Naive thymus-derived CD8-positive, alpha-beta T cell (primary cell): ENCODE data around the gene SPTAN1. TPM values are rescaled to one million over a fixed set of nuclear protein-coding genes. Genes with fewer than 3 reads are reported as not detected.
"Not testable (repeated sequence)": the region's sequence is repeated elsewhere in the genome, so short reads cannot be mapped to it uniquely, and the experiment has no call there.

Source experiments
- ATAC-seq, 2 donors: fragments of 150-1000 bp; cut with Tn5 transposase in 1 of 2; sonication (Bioruptor Pico), chemical (Tn5 transposase) in 1 of 2; 1 replicate in 1 of 2; 2 replicates in 1 of 2; pipeline ENCODE4 v1.10.0; 2021; ENCODE audit warnings: mild to moderate bottlenecking in 2 of 2, moderate library complexity in 2 of 2
- POLR2A ChIA-PET: fragments of 350-600 bp; sonication (Branson Sonifier 250); formaldehyde crosslinking; loops from one replicate; lab custom pipeline; 2021; ENCODE audit warnings: antibody characterized with exemption; lab: Charles Lee
- DNase-seq, 10 donors: peaks; one replicate each; pipeline versions ENCODE4 v3.0.0 to v3.0.0-alpha.2; 2020 to 2022
- H3K27ac Mint-ChIP-seq, 10 donors: one replicate each; pipeline ENCODE4 v1.8.0; 2020 to 2022; ENCODE audit warnings: mild to moderate bottlenecking in 10 of 10, mixed read lengths in 10 of 10, moderate library complexity in 4 of 10, inconsistent platforms in 1 of 10
- H3K27me3 Mint-ChIP-seq, 5 donors: one replicate each; pipeline ENCODE4 v1.8.0; 2021 to 2022; ENCODE audit warnings: mixed read lengths in 5 of 5
- H3K36me3 Mint-ChIP-seq, 3 donors: one replicate each; pipeline ENCODE4 v1.8.0; 2020 to 2022; ENCODE audit warnings: mixed read lengths in 3 of 3, mild to moderate bottlenecking in 2 of 3, inconsistent platforms in 1 of 3
- H3K4me1 Mint-ChIP-seq, 4 donors: one replicate each; pipeline ENCODE4 v1.8.0; 2021 to 2022; ENCODE audit warnings: mixed read lengths in 4 of 4
- H3K4me3 Mint-ChIP-seq, 10 donors: one replicate each; pipeline ENCODE4 v1.8.0; 2020 to 2022; ENCODE audit warnings: mild to moderate bottlenecking in 10 of 10, mixed read lengths in 10 of 10, moderate library complexity in 6 of 10, inconsistent platforms in 1 of 10
- H3K9me3 Mint-ChIP-seq, 9 donors: one replicate each; pipeline ENCODE4 v1.8.0; 2020 to 2022; ENCODE audit warnings: mixed read lengths in 9 of 9, mild to moderate bottlenecking in 3 of 9, inconsistent platforms in 1 of 9, moderate library complexity in 1 of 9
- polyA plus RNA-seq, 3 donors: library from polyadenylated mRNA; unstranded; fragments of 300-500 nt; fragmentation: Illumina TruSeq; gene quantifications; one replicate each; pipeline ENCODE4 v1.2.3, GENCODE V29; 2021
- total RNA-seq, 8 experiments: library from RNA in 2 of 8; stranded (reverse) in 2 of 8; gene quantifications; one replicate each; pipeline ENCODE4 v1.2.3 and lab custom pipeline; 2021 to 2026

Gene SPTAN1
- total and polyA plus RNA-seq, 5 experiments from 2014 or later, result 38.2 to 402 (median 117) TPM

DNA sequence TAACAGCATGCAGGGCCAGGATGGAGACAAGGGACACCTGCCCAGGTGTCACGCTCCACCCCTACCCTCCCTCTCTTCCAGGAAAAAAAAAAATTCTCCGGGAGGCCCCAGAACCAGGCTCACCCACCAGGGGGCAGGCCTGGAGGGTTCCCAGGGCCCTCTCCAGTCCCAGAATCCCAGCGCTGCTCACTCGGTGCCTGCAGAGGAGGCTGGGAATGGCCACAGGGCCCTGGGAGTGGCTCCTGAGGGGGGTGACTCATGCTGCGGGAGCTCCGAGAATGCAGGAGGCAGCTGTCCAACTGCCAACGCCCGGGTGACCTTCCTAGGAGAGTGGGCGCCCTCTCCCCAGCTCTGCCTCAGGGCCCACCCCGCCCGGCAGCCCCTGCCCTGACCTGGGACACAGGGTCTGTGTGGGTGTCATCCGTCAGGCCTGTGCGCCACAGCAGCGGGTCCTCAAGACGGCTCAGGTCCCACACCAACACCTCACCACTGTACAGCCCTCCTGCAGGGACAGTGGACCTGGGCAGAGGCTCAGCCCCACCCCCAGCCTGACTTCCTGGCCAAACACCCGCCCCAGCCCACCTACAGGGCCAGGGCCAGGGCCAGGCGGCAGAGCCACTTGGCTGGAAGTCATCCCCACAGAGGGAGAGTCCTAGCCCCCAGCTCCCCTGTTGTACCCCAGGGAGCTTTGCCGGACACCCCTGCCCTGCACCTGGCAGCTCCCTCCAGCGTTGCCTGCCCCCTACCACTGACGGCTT is 83.1 kb downstream of the SPTAN1 start:
- POLR2A ChIA-PET, result no interaction called here
- peak in 1 of 10 donors; percentile 52 for DNase-seq
- H3K4me1 Mint-ChIP-seq, result peaks cover 0 to 3% (median 0%) of the 10 kb centered on the region in 4 donors
- no peaks in the 10 kb centered on the region for H3K9me3 Mint-ChIP-seq
- H3K27ac Mint-ChIP-seq, result no peak overlapping the region
- H3K27me3 Mint-ChIP-seq, result no peaks in the 10 kb centered on the region
- H3K36me3 Mint-ChIP-seq, result peaks cover 0 to 33% (median 7%) of the 10 kb centered on the region in 3 donors
- peak in 1 of 2 donors; percentile 15 for ATAC-seq
- no peak overlapping the region for H3K4me3 Mint-ChIP-seq

DNA sequence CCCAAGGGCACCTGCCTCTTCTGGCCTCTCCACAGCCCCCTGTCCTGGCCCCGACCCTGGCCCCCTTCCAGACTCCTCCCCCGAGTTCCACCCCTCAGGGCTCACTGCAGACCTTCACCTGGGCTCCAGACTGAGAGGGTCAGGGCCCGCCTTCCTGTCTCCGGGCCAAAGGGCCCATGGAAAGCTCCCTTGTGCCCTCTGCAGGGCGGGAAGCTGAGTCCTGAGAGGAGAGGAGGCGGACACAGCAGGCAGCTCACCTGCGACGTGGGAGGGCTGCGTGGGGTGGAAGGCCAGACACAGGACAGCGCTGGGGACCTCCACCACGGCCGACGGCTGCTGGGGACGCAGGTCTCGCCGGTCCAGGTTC is 83.6 kb downstream of the SPTAN1 start:
- peaks cover 0 to 28% (median 7%) of the 10 kb centered on the region in 3 donors for H3K36me3 Mint-ChIP-seq
- no peaks in the 10 kb centered on the region for H3K9me3 Mint-ChIP-seq
- H3K4me1 Mint-ChIP-seq, result peaks cover 0 to 3% (median 0%) of the 10 kb centered on the region in 4 donors
- POLR2A ChIA-PET, result no interaction called here
- ATAC-seq, result no peak
- no peak overlapping the region for H3K27ac Mint-ChIP-seq
- no peaks in the 10 kb centered on the region for H3K27me3 Mint-ChIP-seq
- peak in 1 of 10 donors; percentile 61 for DNase-seq
- H3K4me3 Mint-ChIP-seq, result no peak overlapping the region

DNA sequence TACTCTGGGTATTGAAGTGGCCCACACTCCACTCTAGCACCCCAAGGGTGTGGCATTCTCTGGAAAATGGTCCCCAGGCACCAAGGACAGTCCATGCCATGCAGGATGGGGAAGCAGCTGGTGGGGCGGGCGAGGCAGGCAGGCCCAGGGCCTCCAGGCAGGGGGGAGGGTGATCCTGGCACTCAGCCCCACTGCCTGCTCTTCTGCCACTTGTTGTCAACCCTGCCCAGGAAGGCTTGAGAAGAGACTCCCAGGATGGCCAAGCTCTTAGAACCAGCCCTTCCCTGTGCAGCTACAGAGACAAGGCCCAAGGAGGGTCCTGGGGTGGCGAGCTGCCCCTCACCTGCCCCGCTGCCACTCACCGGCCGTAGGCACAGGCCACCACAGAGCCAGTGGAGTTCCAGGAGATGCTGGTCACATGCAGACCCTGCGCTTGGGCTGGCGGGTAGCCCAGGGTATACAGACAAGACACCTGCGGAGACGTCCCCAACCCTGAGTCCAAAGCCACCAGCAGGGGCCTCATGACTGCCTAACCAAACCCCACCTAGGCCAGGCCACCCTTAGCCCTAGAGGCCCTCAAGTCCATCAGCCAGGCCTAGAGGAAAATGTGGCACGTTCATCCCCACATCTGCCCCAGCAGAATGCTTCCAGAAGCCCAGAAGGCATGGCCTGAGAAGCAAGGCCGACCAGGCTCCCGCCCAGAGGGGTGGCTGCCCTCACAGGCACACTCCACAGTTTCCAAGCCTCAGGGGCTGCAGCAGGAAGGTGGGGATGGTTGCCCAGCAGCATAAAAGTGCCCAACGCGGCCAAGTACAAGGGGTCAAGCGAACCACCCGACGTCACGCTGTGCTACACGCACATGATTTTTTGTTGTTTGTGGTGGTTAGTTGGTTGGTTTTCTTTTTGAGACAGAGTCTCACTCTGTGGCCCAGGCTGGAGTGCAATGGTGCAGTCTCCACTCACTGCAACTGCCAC is 84.5 kb downstream of the SPTAN1 start:
- no peak overlapping the region for H3K4me3 Mint-ChIP-seq
- H3K27me3 Mint-ChIP-seq, result no peaks in the 10 kb centered on the region
- H3K36me3 Mint-ChIP-seq, result peaks cover 0 to 20% (median 6%) of the 10 kb centered on the region in 3 donors
- ATAC-seq (no peak), DNase-seq (peak in 1 of 10 donors; percentile 61)
- POLR2A ChIA-PET, result no interaction called here
- H3K27ac Mint-ChIP-seq, result peak overlapping the region in 2 of 10 donors; percentile 56 to 90
- peaks cover 0 to 3% (median 0%) of the 10 kb centered on the region in 4 donors for H3K4me1 Mint-ChIP-seq
- no peaks in the 10 kb centered on the region for H3K9me3 Mint-ChIP-seq

DNA sequence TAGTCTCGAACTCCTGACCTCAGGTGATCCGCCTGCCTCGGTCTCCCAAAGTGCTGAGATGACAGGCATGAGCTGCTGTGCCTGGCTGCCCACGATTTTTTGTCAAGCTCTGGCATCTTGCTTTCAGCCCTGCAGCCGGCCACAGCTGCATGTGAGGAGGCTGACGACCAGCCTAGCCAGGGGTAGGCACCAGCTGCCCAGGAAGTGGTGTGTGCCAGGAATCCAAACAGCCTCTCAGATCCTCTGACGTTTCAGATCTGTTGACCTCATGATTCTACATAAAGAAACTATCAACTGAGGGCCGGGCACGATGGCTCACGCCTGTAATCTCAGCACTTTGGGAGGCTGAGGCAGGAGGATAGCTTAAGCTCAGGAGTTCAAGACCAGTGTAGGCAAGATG is 85.3 kb downstream of the SPTAN1 start:
- H3K27ac Mint-ChIP-seq, result no peak overlapping the region
- no peaks in the 10 kb centered on the region for H3K9me3 Mint-ChIP-seq
- peak in 1 of 10 donors; percentile 0 for DNase-seq
- H3K27me3 Mint-ChIP-seq, result no peaks in the 10 kb centered on the region
- POLR2A ChIA-PET, result interaction anchor here (0.6 to 0.7 kb wide), 2 partner anchors 9 to 239 kb away, joined by 3 to 5 read pairs; no protein-coding TSS in a partner anchor
- H3K4me1 Mint-ChIP-seq, result peaks cover 0 to 3% (median 0%) of the 10 kb centered on the region in 4 donors
- H3K36me3 Mint-ChIP-seq, result peaks cover 0 to 12% (median 3%) of the 10 kb centered on the region in 3 donors
- no peak overlapping the region for H3K4me3 Mint-ChIP-seq
- ATAC-seq, result no peak

DNA sequence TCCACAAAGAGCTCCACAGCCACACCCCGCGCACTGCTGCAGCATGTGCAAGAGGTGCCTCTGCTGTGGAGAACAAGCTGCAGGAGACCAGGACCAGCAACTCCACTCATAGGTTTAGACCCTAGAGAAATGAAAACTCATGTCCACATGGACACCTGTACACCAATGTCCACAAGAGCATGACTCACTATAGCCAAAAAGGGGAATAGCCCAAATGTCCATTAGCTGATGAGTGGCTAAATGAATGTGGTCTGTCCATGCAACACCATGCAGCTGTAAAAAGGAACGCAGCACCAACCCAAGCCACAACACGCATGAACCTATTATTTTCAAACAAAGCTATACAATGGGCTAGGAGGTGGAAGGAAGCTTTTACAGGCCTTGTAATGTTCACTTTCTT is 86.2 kb downstream of the SPTAN1 start:
- Mint-ChIP-seq H3K9me3 (no peaks in the 10 kb centered on the region), H3K27ac (peak overlapping the region in 2 of 10 donors; percentile 15 to 79), H3K4me1 (peaks cover 0 to 3% (median 0%) of the 10 kb centered on the region in 4 donors), H3K4me3 (no peak overlapping the region), H3K27me3 (no peaks in the 10 kb centered on the region), H3K36me3 (peaks cover 0 to 5% (median 0%) of the 10 kb centered on the region in 3 donors)
- DNase-seq (peak in 1 of 10 donors; percentile 47), ATAC-seq (no peak)
- POLR2A ChIA-PET, result no interaction called here

DNA sequence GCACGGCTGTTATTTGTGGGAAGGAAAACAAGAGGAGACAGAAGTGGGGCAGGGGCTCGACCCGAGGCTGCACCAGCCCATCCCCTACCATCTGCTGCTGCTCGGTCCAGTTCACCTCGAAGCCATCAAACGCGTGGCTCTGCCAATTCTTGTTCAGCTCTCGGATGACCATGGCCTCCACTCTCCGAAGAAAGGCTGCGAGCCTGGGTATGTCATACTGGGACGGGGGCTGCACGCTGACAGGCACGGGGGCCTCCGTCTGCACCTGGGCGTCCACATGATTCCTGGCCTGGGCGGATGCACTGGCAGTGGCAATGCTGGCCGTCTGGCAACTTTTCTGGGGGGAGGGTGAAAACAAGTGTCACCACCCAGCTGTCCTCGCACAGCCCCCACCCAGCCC is 88.2 kb downstream of the SPTAN1 start:
- peak in 1 of 10 donors; percentile 30 for DNase-seq
- H3K36me3 Mint-ChIP-seq, result no peaks in the 10 kb centered on the region
- no peaks in the 10 kb centered on the region for H3K9me3 Mint-ChIP-seq
- no peak overlapping the region for H3K27ac Mint-ChIP-seq
- ATAC-seq, result no peak
- no peaks in the 10 kb centered on the region for H3K27me3 Mint-ChIP-seq
- POLR2A ChIA-PET, result no interaction called here
- no peaks in the 10 kb centered on the region for H3K4me1 Mint-ChIP-seq
- no peak overlapping the region for H3K4me3 Mint-ChIP-seq

DNA sequence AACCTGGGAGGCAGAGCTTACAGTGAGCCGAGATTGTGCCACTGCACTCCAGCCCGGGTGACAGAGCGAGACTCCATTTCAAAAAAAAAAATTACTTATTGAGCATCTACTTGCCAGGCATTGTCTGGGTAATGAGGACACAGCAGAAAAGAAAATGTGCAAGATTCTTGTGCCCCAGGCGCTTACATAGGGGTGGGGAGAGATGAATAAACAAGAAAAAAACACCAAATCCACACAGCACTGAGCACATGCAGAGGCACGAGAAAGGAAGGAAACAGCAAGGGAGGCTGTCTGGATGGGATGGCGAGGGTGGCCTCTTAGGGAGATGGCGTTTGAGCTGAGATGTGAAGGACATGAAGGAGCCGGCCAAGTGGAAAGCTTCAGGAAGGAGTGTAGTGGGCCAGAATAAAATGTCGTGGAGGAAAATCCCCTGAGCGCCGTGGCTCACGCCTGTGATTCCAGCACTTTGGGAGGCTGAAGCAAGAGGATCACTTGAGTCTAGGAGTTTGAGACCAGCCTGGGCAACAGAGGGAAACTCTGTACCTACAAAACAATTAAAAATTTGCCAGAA is 90.4 kb downstream of the SPTAN1 start:
- Mint-ChIP-seq H3K36me3 (no peaks in the 10 kb centered on the region), H3K4me3 (no peak overlapping the region), H3K9me3 (no peaks in the 10 kb centered on the region), H3K27ac (no peak overlapping the region), H3K4me1 (no peaks in the 10 kb centered on the region), H3K27me3 (no peaks in the 10 kb centered on the region)
- ATAC-seq (no peak), DNase-seq (no peak)
- POLR2A ChIA-PET, result interaction anchor here (0.7 kb wide), 1 partner anchor 195 kb away, joined by 3 read pairs; no protein-coding TSS in a partner anchor

DNA sequence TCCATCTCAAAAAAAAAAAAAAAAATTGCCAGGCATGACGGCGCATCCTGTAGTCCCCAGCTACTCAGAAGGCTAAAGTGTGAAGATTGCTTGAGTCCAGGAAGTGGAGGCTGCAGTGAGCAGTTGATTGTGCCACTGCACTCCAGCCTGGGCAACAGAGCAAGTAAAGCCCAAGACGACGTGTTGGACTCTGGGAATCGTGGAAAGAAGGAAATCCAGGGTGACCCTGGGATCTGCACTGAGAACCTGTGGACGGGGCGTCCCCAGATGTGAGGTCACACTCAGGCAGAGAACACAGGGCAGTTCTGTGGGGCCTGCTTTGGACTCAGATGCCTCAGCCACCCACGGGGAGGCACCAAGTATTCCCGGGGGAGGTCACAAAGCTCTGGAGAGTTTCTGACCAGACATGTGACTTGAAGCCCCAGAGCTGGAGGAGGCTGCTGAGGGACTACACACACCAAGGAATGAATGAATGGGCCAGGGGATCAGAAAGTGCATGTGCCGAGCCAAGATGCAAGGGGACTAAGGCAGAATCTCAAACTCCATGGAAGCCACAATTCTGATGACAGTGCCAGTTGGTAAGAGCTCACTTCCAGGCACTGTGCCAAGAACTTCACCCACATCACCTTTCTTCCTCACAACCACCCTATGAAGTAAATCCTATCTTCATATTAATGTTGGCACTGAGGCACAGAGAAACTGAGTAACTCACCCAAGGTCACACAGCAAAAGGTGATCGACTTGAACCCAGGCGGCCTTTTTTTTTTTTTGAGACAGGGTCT is 91.3 kb downstream of the SPTAN1 start:
- Mint-ChIP-seq H3K27me3 (no peaks in the 10 kb centered on the region), H3K4me1 (no peaks in the 10 kb centered on the region), H3K9me3 (no peaks in the 10 kb centered on the region), H3K27ac (no peak overlapping the region), H3K4me3 (no peak overlapping the region), H3K36me3 (no peaks in the 10 kb centered on the region)
- ATAC-seq, result no peak
- DNase-seq, result no peak
- POLR2A ChIA-PET, result interaction anchor here (0.7 kb wide), 1 partner anchor 91 kb away, joined by 3 read pairs; no protein-coding TSS in a partner anchor

DNA sequence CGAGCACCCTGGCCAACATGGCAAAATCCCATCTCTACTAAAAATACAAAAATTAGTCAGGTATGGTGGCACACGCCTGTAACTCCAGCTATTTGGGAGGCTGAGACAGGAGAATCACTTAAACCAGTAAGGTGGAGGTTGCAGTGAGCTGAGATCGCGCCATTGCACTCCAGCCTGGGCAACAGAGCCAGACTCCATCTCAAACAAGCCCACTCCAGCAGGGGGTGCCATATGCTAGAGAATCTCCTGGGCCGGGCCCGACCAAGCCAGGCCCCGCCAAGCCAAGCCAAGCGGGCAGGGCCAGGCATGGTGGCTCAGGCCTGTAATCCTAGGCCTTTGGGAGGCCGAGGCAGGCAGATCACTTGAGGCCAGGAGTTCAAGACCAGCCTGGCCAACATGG is 95.8 kb downstream of the SPTAN1 start:
- H3K4me3 Mint-ChIP-seq, H3K27me3 Mint-ChIP-seq, H3K4me1 Mint-ChIP-seq, H3K36me3 Mint-ChIP-seq, H3K9me3 Mint-ChIP-seq: not testable (repeated sequence)
- ATAC-seq, result peak; percentile 99 to 100
- POLR2A ChIA-PET, result interaction anchor here (0.6 to 1.7 kb wide), 6 partner anchors 9 to 279 kb away, joined by 3 to 5 read pairs (median 4); partner anchors contain the start of genes DYNC2I2 and SET
- DNase-seq, result peak; percentile 57 to 88 (median 70)
- peak overlapping the region in 2 of 10 donors; percentile 11 to 40 for H3K27ac Mint-ChIP-seq

DNA sequence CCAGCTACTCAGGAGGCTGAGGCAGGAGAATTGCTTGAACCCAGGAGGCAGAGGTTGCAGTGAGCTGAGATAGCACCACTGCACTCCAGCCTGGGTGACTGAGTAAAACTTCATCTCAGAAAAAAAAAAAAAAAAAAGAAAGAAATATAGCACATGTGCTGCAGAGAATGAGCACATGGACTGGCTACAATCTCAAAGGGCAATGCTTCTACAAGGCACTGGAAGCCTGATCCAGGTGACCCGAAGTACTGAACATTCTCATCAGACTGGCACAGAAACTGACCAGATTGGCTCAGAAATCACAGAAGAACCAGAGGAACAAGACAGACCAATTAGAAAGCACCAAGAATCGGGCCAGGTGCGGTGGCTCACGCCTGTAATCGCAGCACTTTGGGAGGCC is 99.4 kb downstream of the SPTAN1 start:
- H3K27ac Mint-ChIP-seq, result peak overlapping the region in 1 of 10 donors; percentile 44
- no peak for ATAC-seq
- H3K27me3 Mint-ChIP-seq, result no peaks in the 10 kb centered on the region
- peaks cover 0 to 7% (median 2%) of the 10 kb centered on the region in 4 donors for H3K4me1 Mint-ChIP-seq
- H3K9me3 Mint-ChIP-seq, result no peaks in the 10 kb centered on the region
- no peaks in the 10 kb centered on the region for H3K36me3 Mint-ChIP-seq
- no peak for DNase-seq
- H3K4me3 Mint-ChIP-seq, result no peak overlapping the region
- POLR2A ChIA-PET, result interaction anchor here (0.6 kb wide), 1 partner anchor 281 kb away, joined by 4 read pairs; no protein-coding TSS in a partner anchor

DNA sequence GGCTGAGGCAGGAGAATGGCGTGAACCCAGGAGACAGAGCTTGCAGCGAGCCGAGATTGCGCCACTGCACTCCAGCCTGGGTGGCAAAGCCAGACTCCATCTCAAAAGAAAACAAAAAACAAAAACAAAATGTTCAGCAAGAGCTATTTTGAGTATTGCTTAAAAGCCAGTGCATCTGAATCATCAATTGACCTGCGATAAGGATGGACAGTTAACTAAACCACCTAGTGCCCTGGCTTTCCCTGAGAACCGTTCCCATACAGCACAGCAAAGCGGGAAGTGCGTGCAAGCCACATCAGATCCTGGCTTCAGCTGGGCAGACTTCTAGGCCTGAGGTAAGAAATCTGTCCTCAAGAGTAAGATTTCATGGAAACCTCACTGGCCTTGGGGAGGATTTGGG is 101.5 kb downstream of the SPTAN1 start:
- H3K4me1 Mint-ChIP-seq, result peaks cover 0 to 17% (median 3%) of the 10 kb centered on the region in 4 donors
- peak overlapping the region in 2 of 10 donors; percentile 59 to 77 for H3K4me3 Mint-ChIP-seq
- DNase-seq (no peak), ATAC-seq (no peak)
- POLR2A ChIA-PET, result interaction anchor here (1.8 kb wide), 1 partner anchor 33 kb away, joined by 6 read pairs; no protein-coding TSS in a partner anchor
- H3K27me3 Mint-ChIP-seq, result no peaks in the 10 kb centered on the region
- no peaks in the 10 kb centered on the region for H3K9me3 Mint-ChIP-seq
- H3K36me3 Mint-ChIP-seq, result no peaks in the 10 kb centered on the region
- peak overlapping the region in 3 of 10 donors; percentile 18 to 75 (median 51) for H3K27ac Mint-ChIP-seq
